ENCODE measurements around the gene NT5C3B.

- TF ChIP-seq CTCF (IDR thresholded peaks at IDR 0.05) = no peak
- TF ChIP-seq POLR2AphosphoS5 (IDR thresholded peaks at IDR 0.05) = peak in 2 of 3 donors; percentile 80 to 92
Observed at GRCh38 chr17:41787021-41787418, 49.0 kb downstream of the NT5C3B start.

Measured in stomach (tissue), 4 donors.